HepG2 (cell line): ENCODE results near the gene IQGAP3. TPM values are rescaled to one million over a fixed set of nuclear protein-coding genes. Genes with fewer than 3 reads are reported as not detected.

Experiments used
- E2F2 ChIP-seq: sonication (generic); formaldehyde crosslinking; IDR thresholded peaks from 2 replicates; pipeline ENCODE4 v1.4.0; 2020; ENCODE audit warnings: missing genetic modification reagents, borderline replicate concordance
- ETV5 ChIP-seq: IDR thresholded peaks from 2 replicates; pipeline ENCODE4 v1.6.1; 2018; ENCODE audit warnings: missing biosample characterization, missing genetic modification reagents, inconsistent platforms, borderline replicate concordance
- HNF4G ChIP-seq, 2 experiments: sonication (generic) in 1 of 2; formaldehyde crosslinking in 1 of 2; IDR thresholded peaks; 2 replicates each; pipeline versions ENCODE4 v1.4.0 to v1.6.1; 2011 to 2020; ENCODE audit warnings: borderline replicate concordance in 2 of 2, low read depth in 2 of 2, mild to moderate bottlenecking in 2 of 2, low read length in 1 of 2, missing genetic modification reagents in 1 of 2, moderate library complexity in 1 of 2
- HNRNPK ChIP-seq: fragments of 200-400 bp; formaldehyde crosslinking; IDR thresholded peaks from 2 replicates; pipeline ENCODE4 v1.6.1; 2018; ENCODE audit warnings: low read length, low read depth, moderate library complexity, mild to moderate bottlenecking; ENCODE audit not compliant: poor library complexity, severe bottlenecking
- HOXD1 ChIP-seq: sonication (generic); formaldehyde crosslinking; IDR thresholded peaks from 2 replicates; pipeline ENCODE4 v1.5.0; 2020; ENCODE audit warnings: missing genetic modification reagents
- NONO ChIP-seq, 2 experiments: fragments of 450-650 bp in 1 of 2; sonication (generic) in 1 of 2; formaldehyde crosslinking in 1 of 2; IDR thresholded peaks in 1 of 2; conservative IDR thresholded peaks in 1 of 2; 2 replicates each; pipeline versions ENCODE4 v1.6.1 to v1.8.0; 2017 to 2022; ENCODE audit warnings: mild to moderate bottlenecking in 1 of 2, missing genetic modification reagents in 1 of 2, moderate library complexity in 1 of 2
- TRIM22 ChIP-seq: fragments of 450-650 bp; IDR thresholded peaks from 2 replicates; pipeline ENCODE4 v1.6.1; 2017
- USF2 ChIP-seq, 2 experiments: sonication (generic) in 1 of 2; formaldehyde crosslinking in 1 of 2; IDR thresholded peaks; 2 replicates each; pipeline versions ENCODE4 v1.5.1 to v1.6.1; 2011 to 2020; ENCODE audit warnings: borderline replicate concordance in 1 of 2, low read depth in 1 of 2, low read length in 1 of 2, mild to moderate bottlenecking in 1 of 2, missing genetic modification reagents in 1 of 2, moderate library complexity in 1 of 2
- ZMYM3 ChIP-seq: sonication (generic); formaldehyde crosslinking; IDR thresholded peaks from 2 replicates; pipeline ENCODE4 v1.5.1; 2020; ENCODE audit warnings: mild to moderate bottlenecking, missing genetic modification reagents
- ZNF264 ChIP-seq: sonication (generic); formaldehyde crosslinking; IDR thresholded peaks from 2 replicates; pipeline ENCODE4 v1.4.0; 2020; ENCODE audit warnings: missing genetic modification reagents
- ZNF317 ChIP-seq: sonication (generic); formaldehyde crosslinking; IDR thresholded peaks from 2 replicates; pipeline ENCODE4 v1.5.0; 2020; ENCODE audit warnings: mild to moderate bottlenecking, missing genetic modification reagents
- ZNF335 ChIP-seq: sonication (generic); formaldehyde crosslinking; IDR thresholded peaks from 2 replicates; pipeline ENCODE4 v1.4.0; 2020; ENCODE audit warnings: missing genetic modification reagents
- ZNF33B ChIP-seq: sonication (generic); formaldehyde crosslinking; IDR thresholded peaks from 2 replicates; pipeline ENCODE4 v1.5.1; 2020; ENCODE audit warnings: mild to moderate bottlenecking, missing genetic modification reagents
- ZNF350 ChIP-seq: sonication (generic); formaldehyde crosslinking; IDR thresholded peaks from 2 replicates; pipeline ENCODE4 v1.4.0; 2020; ENCODE audit warnings: mild to moderate bottlenecking, low read depth, missing genetic modification reagents, borderline replicate concordance
- ZNF574 ChIP-seq: sonication (generic); formaldehyde crosslinking; IDR thresholded peaks from 2 replicates; pipeline ENCODE4 v1.4.0; 2020; ENCODE audit warnings: missing genetic modification reagents
- ZNF644 ChIP-seq: IDR thresholded peaks from 2 replicates; pipeline ENCODE4 v1.6.1; 2016; ENCODE audit warnings: low read depth
- polyA plus RNA-seq, 8 experiments: library from polyadenylated mRNA; depleted of rRNA in 3 of 8; stranded (reverse) in 7 of 8; unstranded in 1 of 8; fragments of >200 nt; fragmentation: Illumina TruSeq in 4 of 8; extraction: Trizol in 4 of 8; gene quantifications; 2 replicates each; pipeline versions ENCODE4 v1.2.1 to v1.2.3, GENCODE V29; 2011 to 2016; ENCODE audit warnings: low read depth in 4 of 8, missing spikeins in 1 of 8, mixed read lengths in 1 of 8; ENCODE audit not compliant: insufficient read depth in 1 of 8
- total RNA-seq, 5 experiments: library from RNA; depleted of rRNA; stranded (reverse); fragments of >200 nt; fragmentation: Illumina TruSeq; extraction: Trizol; gene quantifications; 2 replicates each; pipeline ENCODE4 v1.2.3, GENCODE V29; 2016; ENCODE audit warnings: low read depth in 1 of 5

The IQGAP3 gene
- total and polyA plus RNA-seq, 2 of the 13 experiments (the other 11 are each of a cell fraction or from before 2014, with no cell fraction given), result 13.5 to 14.1 TPM

DNA sequence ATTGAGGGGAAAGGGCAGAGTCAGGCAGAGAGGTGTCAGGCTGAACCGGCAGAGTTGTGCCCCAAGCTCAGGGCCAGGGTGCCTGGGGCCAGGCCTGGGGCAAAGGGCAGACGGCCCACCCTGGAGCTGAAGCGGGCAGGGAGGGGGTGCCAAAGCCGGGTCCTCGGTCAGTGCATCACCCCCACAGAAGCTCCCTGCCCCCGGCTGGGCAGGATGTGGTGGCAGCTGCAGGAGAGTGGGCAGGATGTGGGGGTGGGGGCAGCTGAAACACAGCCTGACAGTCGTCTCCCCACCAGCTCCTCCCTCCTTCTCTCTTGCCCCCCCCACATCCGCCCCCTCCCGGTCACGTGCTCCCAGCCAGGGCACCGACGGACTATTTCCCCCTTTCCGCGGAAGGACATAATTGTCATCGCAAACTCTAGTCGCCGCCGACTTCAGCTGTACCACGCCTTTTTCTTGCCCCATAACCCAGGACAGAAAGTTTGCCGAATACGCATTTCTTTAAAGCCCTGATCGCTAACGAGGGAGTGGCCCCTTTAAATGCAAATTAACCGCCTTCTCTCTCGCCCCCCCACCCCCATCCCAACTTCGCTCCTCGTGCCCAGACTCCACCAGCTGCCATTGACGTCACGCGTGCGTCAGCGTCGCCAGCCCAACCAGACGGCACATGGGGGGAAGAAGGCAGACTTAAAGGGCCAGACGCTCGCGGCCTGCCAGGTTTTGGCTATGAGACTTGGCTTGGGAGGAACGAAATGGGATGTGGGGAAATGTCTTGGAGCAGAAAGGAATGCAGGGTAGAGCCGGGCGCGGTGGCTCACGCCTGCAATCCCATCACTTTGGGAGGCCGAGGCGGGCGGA is 67.3 kb downstream of the IQGAP3 start (continued):
- TF ChIP-seq ZNF350 (CRISPR knock-in tag), result peak; percentile 30; the same call in 1 of the 2 replicates
- TF ChIP-seq TRIM22, result no peak
- TF ChIP-seq NONO (IDR thresholded peaks at IDR 0.05), result no peak
- TF ChIP-seq NONO (CRISPR knock-in tag; conservative IDR thresholded peaks at IDR 0.05), result peak; percentile 64
- peak; percentile 51; the same call in 1 of the 2 replicates for TF ChIP-seq HNF4G (IDR thresholded peaks at IDR 0.05; ENCODE audit: borderline replicate concordance, low read depth, low read length)
- TF ChIP-seq HNF4G (CRISPR knock-in tag; IDR thresholded peaks at IDR 0.05; ENCODE audit: borderline replicate concordance, low read depth), result peak; percentile 58; the same call in 1 of the 2 replicates
- no peak for TF ChIP-seq ZNF644
- TF ChIP-seq ZNF574 (CRISPR knock-in tag), result peak; percentile 42; the same call in 1 of the 2 replicates
- no peak for TF ChIP-seq HOXD1 (CRISPR knock-in tag)
- TF ChIP-seq ZNF317, result peak; percentile 75
- TF ChIP-seq E2F2 (CRISPR knock-in tag), result 0 out of 2 replicates have a peak, but pooled peaks have one; percentile 48
- peak; percentile 76 for TF ChIP-seq ETV5 (CRISPR knock-in tag)
- TF ChIP-seq ZMYM3 (CRISPR knock-in tag), result peak; percentile 84
- no peak for TF ChIP-seq ZNF264 (CRISPR knock-in tag)
- peak; percentile 30; the same call in 1 of the 2 replicates for TF ChIP-seq USF2 (IDR thresholded peaks at IDR 0.05; ENCODE audit: low read depth, low read length)
- peak; percentile 90; the same call in 1 of the 2 replicates for TF ChIP-seq USF2 (CRISPR knock-in tag; IDR thresholded peaks at IDR 0.05; ENCODE audit: borderline replicate concordance)
- TF ChIP-seq ZNF33B (CRISPR knock-in tag), result peak; percentile 54; the same call in 1 of the 2 replicates
- peak; percentile 23 for TF ChIP-seq HNRNPK
- TF ChIP-seq ZNF335 (CRISPR knock-in tag), result no peak
